ENCODE data around the gene WDHD1.
"Not testable (repeated sequence)": the region's sequence is repeated elsewhere in the genome, so short reads cannot be mapped to it uniquely, and the experiment has no call there.

The WDHD1 gene

GRCh38 chr14:54931101-54931500, 95.8 kb downstream of the WDHD1 start:
- Histone ChIP-seq H3K4me3 (no peak overlapping the region), H3K9me3 (no peaks in the 10 kb centered on the region), H3K4me1 (no peaks in the 10 kb centered on the region), H3K36me3 (replicated peaks) (no peaks in the 10 kb centered on the region; the same call in 1 of the 2 replicates), H3K27me3 (ENCODE audit: low read depth) (no peaks in the 10 kb centered on the region)
- DNase-seq (ENCODE audit: low spot score in 2 of 2) = no peak
- in situ Hi-C loops (cut with MboI; ENCODE audit: low sequenced_read_pairs) = no loop called here

- no peaks in the 10 kb centered on the region; the same call in 1 of the 2 replicates for H3K36me3 ChIP-seq (replicated peaks)
- no peaks in the 10 kb centered on the region for H3K27me3 ChIP-seq (ENCODE audit: low read depth)
- in situ Hi-C loops (cut with MboI; ENCODE audit: low sequenced_read_pairs) = no loop called here
- no peak overlapping the region for H3K4me3 ChIP-seq
- H3K4me1 ChIP-seq = no peaks in the 10 kb centered on the region
- no peaks in the 10 kb centered on the region for H3K9me3 ChIP-seq
- no peak for DNase-seq (ENCODE audit: low spot score in 2 of 2)
Measured at GRCh38 chr14:54929556-54929955, 97.3 kb downstream of the WDHD1 start.

DNA sequence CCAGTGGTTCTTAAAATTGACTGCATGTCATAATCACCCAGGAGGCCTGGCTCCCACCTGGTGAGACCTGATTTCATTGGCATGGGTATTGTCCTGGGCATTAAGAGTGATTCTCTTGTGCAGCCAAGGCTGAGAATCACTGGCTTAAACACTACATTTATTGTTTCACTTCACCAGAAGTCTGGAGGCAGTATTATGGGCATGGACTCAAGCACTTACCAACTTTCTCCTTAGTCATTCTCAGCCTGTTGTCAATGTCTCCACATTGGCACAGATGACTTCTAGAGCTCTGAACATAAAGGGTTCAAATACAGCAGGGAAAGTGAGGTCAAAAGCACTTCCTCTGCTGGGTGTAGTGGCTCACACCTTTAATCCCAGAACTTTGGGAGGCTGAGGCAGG, 98.7 kb downstream of the WDHD1 start:
- in situ Hi-C loops (cut with MboI; ENCODE audit: low sequenced_read_pairs) = no loop called here

DNA sequence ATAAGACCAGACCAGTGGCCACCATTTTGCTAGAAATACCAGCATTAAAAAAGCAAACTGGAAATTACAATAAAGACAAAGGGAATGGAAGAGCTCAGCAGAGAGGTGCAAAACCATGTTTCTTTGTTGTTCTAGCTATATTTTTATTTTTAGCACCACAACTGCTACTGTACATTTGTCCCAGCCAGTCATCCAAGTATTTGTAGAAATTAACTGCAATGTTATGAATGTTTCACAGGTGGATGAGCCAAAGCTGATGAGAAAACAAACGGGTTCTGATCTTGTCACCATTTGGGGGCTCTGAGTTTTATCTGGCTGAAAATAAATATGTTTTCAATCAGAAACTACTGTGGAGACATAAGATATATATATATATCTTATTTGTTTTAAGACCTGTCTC, 99.3 kb downstream of the WDHD1 start:
- Histone ChIP-seq H3K4me1 (no peaks in the 10 kb centered on the region), H3K4me3 (no peak overlapping the region), H3K9me3 (no peaks in the 10 kb centered on the region), H3K27me3 (ENCODE audit: low read depth) (no peaks in the 10 kb centered on the region), H3K36me3 (replicated peaks) (no peaks in the 10 kb centered on the region; the same call in 1 of the 2 replicates)
- DNase-seq (ENCODE audit: low spot score in 2 of 2) = no peak
- in situ Hi-C loops (cut with MboI; ENCODE audit: low sequenced_read_pairs) = no loop called here

More for the DNA sequence above, 98.7 kb downstream of the WDHD1 start:
- H3K4me3 ChIP-seq = no peak overlapping the region
- H3K36me3 ChIP-seq (replicated peaks) = no peaks in the 10 kb centered on the region; the same call in 1 of the 2 replicates
- H3K4me1 ChIP-seq = no peaks in the 10 kb centered on the region
- DNase-seq (ENCODE audit: low spot score in 2 of 2) = no peak
- H3K27me3 ChIP-seq (ENCODE audit: low read depth) = no peaks in the 10 kb centered on the region
- H3K9me3 ChIP-seq = no peaks in the 10 kb centered on the region

DNA sequence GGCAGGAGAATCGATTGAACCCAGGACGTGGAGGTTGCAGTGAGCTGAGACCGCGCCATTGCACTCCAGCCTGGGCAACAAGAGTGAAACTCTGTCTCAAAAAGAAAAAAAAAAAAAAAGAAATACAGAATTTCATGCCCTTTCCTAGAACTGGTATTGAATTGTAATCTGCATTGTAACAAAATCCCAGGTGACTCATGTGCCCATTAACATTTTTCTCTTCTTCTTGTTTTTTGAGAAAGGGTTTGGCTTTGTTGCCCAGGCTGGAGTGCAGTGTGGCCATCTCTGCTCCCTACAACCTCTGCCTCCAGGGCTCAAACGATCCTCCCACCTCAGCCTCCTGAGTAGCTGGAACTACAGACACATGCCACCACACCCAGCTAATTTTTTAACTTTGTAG, 100.3 kb downstream of the WDHD1 start:
- in situ Hi-C loops (cut with MboI; ENCODE audit: low sequenced_read_pairs); H3K4me1 ChIP-seq; DNase-seq (ENCODE audit: low spot score in 2 of 2); H3K27me3 ChIP-seq (ENCODE audit: low read depth); H3K36me3 ChIP-seq (replicated peaks); H3K9me3 ChIP-seq; H3K4me3 ChIP-seq: not testable (repeated sequence)

- no peak for DNase-seq (ENCODE audit: low spot score in 2 of 2)
Measured at GRCh38 chr14:54922598-54922997, 104.3 kb downstream of the WDHD1 start.

GRCh38 chr14:54920052-54920451, 106.8 kb downstream of the WDHD1 start:
- no peak for DNase-seq (ENCODE audit: low spot score in 2 of 2)
- H3K27me3 ChIP-seq (ENCODE audit: low read depth) = no peaks in the 10 kb centered on the region
- H3K36me3 ChIP-seq (replicated peaks) = no peaks in the 10 kb centered on the region
- no peaks in the 10 kb centered on the region for H3K4me1 ChIP-seq
- in situ Hi-C loops (cut with MboI; ENCODE audit: low sequenced_read_pairs) = no loop called here
- no peaks in the 10 kb centered on the region for H3K9me3 ChIP-seq
- H3K4me3 ChIP-seq = no peak overlapping the region

More at GRCh38 chr14:54922598-54922997, 104.3 kb downstream of the WDHD1 start:
- Histone ChIP-seq H3K27me3 (ENCODE audit: low read depth) (no peaks in the 10 kb centered on the region), H3K4me3 (no peak overlapping the region), H3K36me3 (replicated peaks) (no peaks in the 10 kb centered on the region), H3K9me3 (no peaks in the 10 kb centered on the region), H3K4me1 (no peaks in the 10 kb centered on the region)
- in situ Hi-C loops (cut with MboI; ENCODE audit: low sequenced_read_pairs) = no loop called here

- no peak for DNase-seq (ENCODE audit: low spot score in 2 of 2)
- H3K9me3 ChIP-seq = no peaks in the 10 kb centered on the region
- H3K36me3 ChIP-seq (replicated peaks) = no peaks in the 10 kb centered on the region
- no peaks in the 10 kb centered on the region for H3K4me1 ChIP-seq
- in situ Hi-C loops (cut with MboI; ENCODE audit: low sequenced_read_pairs) = no loop called here
- H3K4me3 ChIP-seq = no peak overlapping the region
- no peaks in the 10 kb centered on the region for H3K27me3 ChIP-seq (ENCODE audit: low read depth)
Measured at GRCh38 chr14:54919330-54919729, 107.6 kb downstream of the WDHD1 start.

GRCh38 chr14:54918427-54918826, 108.5 kb downstream of the WDHD1 start:
- DNase-seq (ENCODE audit: low spot score in 2 of 2) = no peak
- in situ Hi-C loops (cut with MboI; ENCODE audit: low sequenced_read_pairs) = no loop called here
- H3K36me3 ChIP-seq (replicated peaks) = no peaks in the 10 kb centered on the region

DNA sequence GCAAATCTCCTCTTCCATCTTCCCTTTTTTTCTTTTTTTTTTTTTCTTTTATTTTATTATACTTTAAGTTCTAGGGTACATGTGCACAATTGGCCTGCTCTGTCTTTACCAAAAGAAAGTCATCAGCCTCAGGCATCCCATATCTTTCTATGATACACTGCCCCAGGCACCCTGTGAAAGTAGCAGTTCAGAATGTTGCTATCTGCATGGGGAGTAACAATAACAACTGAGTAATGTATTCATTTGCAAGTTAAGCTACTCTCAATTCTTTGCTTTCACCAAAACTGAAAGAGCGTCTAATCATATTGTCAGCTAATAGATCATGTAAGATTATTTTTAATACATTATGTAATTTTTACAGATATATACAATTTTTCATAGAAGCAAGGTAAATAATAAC, 110.8 kb downstream of the WDHD1 start:
- DNase-seq (ENCODE audit: low spot score in 2 of 2) = no peak
- H3K27me3 ChIP-seq (ENCODE audit: low read depth) = no peaks in the 10 kb centered on the region
- H3K4me3 ChIP-seq = no peak overlapping the region
- H3K36me3 ChIP-seq (replicated peaks) = no peaks in the 10 kb centered on the region
- in situ Hi-C loops (cut with MboI; ENCODE audit: low sequenced_read_pairs) = no loop called here
- H3K9me3 ChIP-seq = no peaks in the 10 kb centered on the region
- no peaks in the 10 kb centered on the region for H3K4me1 ChIP-seq

More at GRCh38 chr14:54918427-54918826, 108.5 kb downstream of the WDHD1 start:
- H3K9me3 ChIP-seq = no peaks in the 10 kb centered on the region
- H3K27me3 ChIP-seq (ENCODE audit: low read depth) = no peaks in the 10 kb centered on the region
- H3K4me3 ChIP-seq = no peak overlapping the region
- no peaks in the 10 kb centered on the region for H3K4me1 ChIP-seq

GRCh38 chr14:54909817-54910558, 116.9 kb downstream of the WDHD1 start:
- Histone ChIP-seq H3K36me3 (replicated peaks) (no peaks in the 10 kb centered on the region), H3K9me3 (no peaks in the 10 kb centered on the region), H3K4me3 (no peak overlapping the region), H3K27me3 (ENCODE audit: low read depth) (no peaks in the 10 kb centered on the region), H3K4me1 (no peaks in the 10 kb centered on the region)
- in situ Hi-C loops (cut with MboI; ENCODE audit: low sequenced_read_pairs) = no loop called here
- DNase-seq (ENCODE audit: low spot score in 2 of 2) = no peak

DNA sequence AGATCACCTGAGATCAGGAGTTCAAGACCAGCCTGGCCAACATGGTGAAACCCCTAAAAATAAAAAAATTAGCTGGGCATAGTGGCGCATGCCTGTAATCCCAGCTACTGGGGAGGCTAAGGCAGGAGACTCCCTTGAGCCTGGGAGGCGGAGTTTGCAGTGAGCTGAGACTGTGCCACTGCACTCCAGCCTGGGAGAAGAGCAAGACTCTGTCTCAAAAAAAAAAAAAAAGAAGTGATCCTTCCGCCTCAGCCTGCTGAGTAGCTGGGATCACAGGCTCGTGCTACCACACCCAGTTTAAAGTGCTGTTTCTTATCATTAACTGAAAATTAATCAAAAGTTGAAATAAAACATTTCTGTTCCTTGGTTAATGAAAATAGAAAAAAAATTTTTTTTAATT, 117.9 kb downstream of the WDHD1 start:
- DNase-seq (ENCODE audit: low spot score in 2 of 2); H3K27me3 ChIP-seq (ENCODE audit: low read depth); H3K9me3 ChIP-seq; H3K36me3 ChIP-seq (replicated peaks); H3K4me1 ChIP-seq; H3K4me3 ChIP-seq; in situ Hi-C loops (cut with MboI; ENCODE audit: low sequenced_read_pairs): not testable (repeated sequence)

GRCh38 chr14:54908190-54908589, 118.7 kb downstream of the WDHD1 start:
- in situ Hi-C loops (cut with MboI; ENCODE audit: low sequenced_read_pairs) = no loop called here
- Histone ChIP-seq H3K4me3 (no peak overlapping the region), H3K36me3 (replicated peaks) (no peaks in the 10 kb centered on the region), H3K4me1 (no peaks in the 10 kb centered on the region), H3K9me3 (no peaks in the 10 kb centered on the region), H3K27me3 (ENCODE audit: low read depth) (no peaks in the 10 kb centered on the region)
- DNase-seq (ENCODE audit: low spot score in 2 of 2) = no peak

DNA sequence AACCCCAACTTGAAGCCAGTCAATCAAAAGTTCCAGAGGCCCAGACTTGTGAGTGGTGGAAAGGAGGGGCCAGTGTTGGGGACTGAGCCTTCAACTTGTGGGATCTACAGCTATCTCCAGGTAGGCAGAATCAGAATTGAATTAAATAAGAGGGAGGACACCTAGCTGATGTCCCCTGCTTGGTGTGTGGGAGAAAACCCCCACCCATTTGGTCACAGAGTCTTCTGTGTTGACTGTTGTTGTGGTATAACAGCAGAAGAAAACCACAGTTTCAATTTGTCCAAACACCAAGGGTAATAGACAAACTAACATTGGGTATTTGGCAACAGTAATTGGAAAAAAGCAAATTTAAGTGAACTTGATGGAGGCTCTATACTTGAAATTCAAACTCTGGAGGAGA, 120.8 kb downstream of the WDHD1 start:
- H3K27me3 ChIP-seq (ENCODE audit: low read depth) = no peaks in the 10 kb centered on the region
- no peaks in the 10 kb centered on the region for H3K4me1 ChIP-seq
- DNase-seq (ENCODE audit: low spot score in 2 of 2) = no peak
- no peaks in the 10 kb centered on the region for H3K36me3 ChIP-seq (replicated peaks)
- in situ Hi-C loops (cut with MboI; ENCODE audit: low sequenced_read_pairs) = no loop called here
- no peak overlapping the region for H3K4me3 ChIP-seq
- no peaks in the 10 kb centered on the region for H3K9me3 ChIP-seq

Measured in HAP-1 (cell line).